ENCODE data around the gene BBOF1.

GRCh38 chr14:73973497-73973896 is 45.7 kb upstream of the BBOF1 start:
- no peak for TF ChIP-seq SIN3A (IDR thresholded peaks at IDR 0.05; ENCODE audit: low read depth)
- TF ChIP-seq EZH2 (IDR thresholded peaks at IDR 0.05) = no peak
- TF ChIP-seq, protein P1, sequence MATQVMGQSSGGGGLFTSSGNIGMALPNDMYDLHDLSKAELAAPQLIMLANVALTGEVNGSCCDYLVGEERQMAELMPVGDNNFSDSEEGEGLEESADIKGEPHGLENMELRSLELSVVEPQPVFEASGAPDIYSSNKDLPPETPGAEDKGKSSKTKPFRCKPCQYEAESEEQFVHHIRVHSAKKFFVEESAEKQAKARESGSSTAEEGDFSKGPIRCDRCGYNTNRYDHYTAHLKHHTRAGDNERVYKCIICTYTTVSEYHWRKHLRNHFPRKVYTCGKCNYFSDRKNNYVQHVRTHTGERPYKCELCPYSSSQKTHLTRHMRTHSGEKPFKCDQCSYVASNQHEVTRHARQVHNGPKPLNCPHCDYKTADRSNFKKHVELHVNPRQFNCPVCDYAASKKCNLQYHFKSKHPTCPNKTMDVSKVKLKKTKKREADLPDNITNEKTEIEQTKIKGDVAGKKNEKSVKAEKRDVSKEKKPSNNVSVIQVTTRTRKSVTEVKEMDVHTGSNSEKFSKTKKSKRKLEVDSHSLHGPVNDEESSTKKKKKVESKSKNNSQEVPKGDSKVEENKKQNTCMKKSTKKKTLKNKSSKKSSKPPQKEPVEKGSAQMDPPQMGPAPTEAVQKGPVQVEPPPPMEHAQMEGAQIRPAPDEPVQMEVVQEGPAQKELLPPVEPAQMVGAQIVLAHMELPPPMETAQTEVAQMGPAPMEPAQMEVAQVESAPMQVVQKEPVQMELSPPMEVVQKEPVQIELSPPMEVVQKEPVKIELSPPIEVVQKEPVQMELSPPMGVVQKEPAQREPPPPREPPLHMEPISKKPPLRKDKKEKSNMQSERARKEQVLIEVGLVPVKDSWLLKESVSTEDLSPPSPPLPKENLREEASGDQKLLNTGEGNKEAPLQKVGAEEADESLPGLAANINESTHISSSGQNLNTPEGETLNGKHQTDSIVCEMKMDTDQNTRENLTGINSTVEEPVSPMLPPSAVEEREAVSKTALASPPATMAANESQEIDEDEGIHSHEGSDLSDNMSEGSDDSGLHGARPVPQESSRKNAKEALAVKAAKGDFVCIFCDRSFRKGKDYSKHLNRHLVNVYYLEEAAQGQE (IDR thresholded peaks at IDR 0.05; ENCODE audit: low read depth) = no peak
- TF ChIP-seq, protein P2, sequence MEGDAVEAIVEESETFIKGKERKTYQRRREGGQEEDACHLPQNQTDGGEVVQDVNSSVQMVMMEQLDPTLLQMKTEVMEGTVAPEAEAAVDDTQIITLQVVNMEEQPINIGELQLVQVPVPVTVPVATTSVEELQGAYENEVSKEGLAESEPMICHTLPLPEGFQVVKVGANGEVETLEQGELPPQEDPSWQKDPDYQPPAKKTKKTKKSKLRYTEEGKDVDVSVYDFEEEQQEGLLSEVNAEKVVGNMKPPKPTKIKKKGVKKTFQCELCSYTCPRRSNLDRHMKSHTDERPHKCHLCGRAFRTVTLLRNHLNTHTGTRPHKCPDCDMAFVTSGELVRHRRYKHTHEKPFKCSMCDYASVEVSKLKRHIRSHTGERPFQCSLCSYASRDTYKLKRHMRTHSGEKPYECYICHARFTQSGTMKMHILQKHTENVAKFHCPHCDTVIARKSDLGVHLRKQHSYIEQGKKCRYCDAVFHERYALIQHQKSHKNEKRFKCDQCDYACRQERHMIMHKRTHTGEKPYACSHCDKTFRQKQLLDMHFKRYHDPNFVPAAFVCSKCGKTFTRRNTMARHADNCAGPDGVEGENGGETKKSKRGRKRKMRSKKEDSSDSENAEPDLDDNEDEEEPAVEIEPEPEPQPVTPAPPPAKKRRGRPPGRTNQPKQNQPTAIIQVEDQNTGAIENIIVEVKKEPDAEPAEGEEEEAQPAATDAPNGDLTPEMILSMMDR (IDR thresholded peaks at IDR 0.05 in 2 of 3, conservative IDR thresholded peaks at IDR 0.05 in 1 of 3; ENCODE audit: borderline replicate concordance in 1 of 3, insufficient read depth in 1 of 3, low read depth in 2 of 3, low read length in 2 of 3) = no peak
- TF ChIP-seq EZH2phosphoT487 (IDR thresholded peaks at IDR 0.05; ENCODE audit: borderline replicate concordance) = no peak
- TF ChIP-seq SP1 (IDR thresholded peaks at IDR 0.05; ENCODE audit: low read depth) = no peak
- no peak for TF ChIP-seq POLR2A (IDR thresholded peaks at IDR 0.05; ENCODE audit: borderline replicate concordance, extremely low read depth, insufficient read depth, insufficient read length)
- TF ChIP-seq RAD21 (IDR thresholded peaks at IDR 0.05; ENCODE audit: low read depth) = no peak
- TF ChIP-seq POLR2AphosphoS5 (IDR thresholded peaks at IDR 0.05; ENCODE audit: low read depth, low read length) = no peak
- no peak for TF ChIP-seq ELF1 (IDR thresholded peaks at IDR 0.05; ENCODE audit: borderline replicate concordance, low read depth)
- TF ChIP-seq JUND (IDR thresholded peaks at IDR 0.05) = no peak
